Measurements from ENCODE around the gene MLLT10. TPM values are rescaled to one million over a fixed set of nuclear protein-coding genes. Genes with fewer than 3 reads are reported as not detected.

MLLT10 gene
- total and polyA plus RNA-seq, 4 donors, result 20.6 to 97.8 (median 35.7) TPM

GRCh38 chr10:21705142-21705827 lies 171.3 kb downstream of the MLLT10 start:
- Histone ChIP-seq H3K9me3 (ENCODE audit: control insufficient read depth in 4 of 4, insufficient read depth in 3 of 4, low read length in 3 of 4) (peaks cover 0 to 9% (median 3%) of the 10 kb centered on the region in 4 donors), H3K4me1 (ENCODE audit: control insufficient read depth in 5 of 5, insufficient read depth in 5 of 5, low read length in 5 of 5) (peaks cover 0 to 9% (median 0%) of the 10 kb centered on the region in 5 donors), H3K27me3 (ENCODE audit: control insufficient read depth in 3 of 3, insufficient read depth in 3 of 3, low read length in 2 of 3) (no peaks in the 10 kb centered on the region), H3K36me3 (ENCODE audit: control insufficient read depth in 4 of 4, insufficient read depth in 4 of 4, low read length in 4 of 4) (peaks cover 2 to 7% (median 4%) of the 10 kb centered on the region in 4 donors), H3K9ac (ENCODE audit: insufficient read depth in 1 of 2, low read length in 2 of 2) (no peak overlapping the region), H3K4me3 (no peak overlapping the region), H3K27ac (ENCODE audit: low read depth in 1 of 2, low read length in 1 of 2) (no peak overlapping the region)
- no peak for TF ChIP-seq CTCF (IDR thresholded peaks at IDR 0.05; ENCODE audit: control extremely low read depth, extremely low read depth)
- no peak for ATAC-seq (ENCODE audit: insufficient read depth, low FRiP score)
- 98 to 99% methylated on average over 5 of the region's 5 CpGs for WGBS, 2 donors
- no peak for DNase-seq

GRCh38 chr10:21705828-21706176 lies 171.8 kb downstream of the MLLT10 start:
- no peak overlapping the region for H3K9ac ChIP-seq (ENCODE audit: insufficient read depth in 1 of 2, low read length in 2 of 2)
- H3K9me3 ChIP-seq (ENCODE audit: control insufficient read depth in 4 of 4, insufficient read depth in 3 of 4, low read length in 3 of 4), result peaks cover 0 to 4% (median 1%) of the 10 kb centered on the region in 4 donors
- DNase-seq (no peak), ATAC-seq (ENCODE audit: insufficient read depth, low FRiP score) (no peak)
- H3K27me3 ChIP-seq (ENCODE audit: control insufficient read depth in 3 of 3, insufficient read depth in 3 of 3, low read length in 2 of 3), result no peaks in the 10 kb centered on the region
- H3K36me3 ChIP-seq (ENCODE audit: control insufficient read depth in 4 of 4, insufficient read depth in 4 of 4, low read length in 4 of 4), result peaks cover 0 to 7% (median 4%) of the 10 kb centered on the region in 4 donors
- H3K4me1 ChIP-seq (ENCODE audit: control insufficient read depth in 5 of 5, insufficient read depth in 5 of 5, low read length in 5 of 5), result peaks cover 0 to 9% (median 0%) of the 10 kb centered on the region in 5 donors
- 80 to 94% methylated on average over 2 of the region's 2 CpGs for WGBS, 2 donors
- H3K27ac ChIP-seq (ENCODE audit: low read depth in 1 of 2, low read length in 1 of 2), result no peak overlapping the region
- no peak for TF ChIP-seq CTCF (IDR thresholded peaks at IDR 0.05; ENCODE audit: control extremely low read depth, extremely low read depth)
- no peak overlapping the region for H3K4me3 ChIP-seq

GRCh38 chr10:21707498-21707897 lies 173.5 kb downstream of the MLLT10 start:
- Histone ChIP-seq H3K27me3 (ENCODE audit: control insufficient read depth in 3 of 3, insufficient read depth in 3 of 3, low read length in 2 of 3) (no peaks in the 10 kb centered on the region), H3K27ac (ENCODE audit: low read depth in 1 of 2, low read length in 1 of 2) (no peak overlapping the region), H3K36me3 (ENCODE audit: control insufficient read depth in 4 of 4, insufficient read depth in 4 of 4, low read length in 4 of 4) (peaks cover 0 to 7% (median 5%) of the 10 kb centered on the region in 4 donors), H3K4me1 (ENCODE audit: control insufficient read depth in 5 of 5, insufficient read depth in 5 of 5, low read length in 5 of 5) (peaks cover 0 to 9% (median 0%) of the 10 kb centered on the region in 5 donors), H3K9ac (ENCODE audit: insufficient read depth in 1 of 2, low read length in 2 of 2) (no peak overlapping the region), H3K4me3 (no peak overlapping the region), H3K9me3 (ENCODE audit: control insufficient read depth in 4 of 4, insufficient read depth in 3 of 4, low read length in 3 of 4) (no peaks in the 10 kb centered on the region)
- TF ChIP-seq CTCF (IDR thresholded peaks at IDR 0.05; ENCODE audit: control extremely low read depth, extremely low read depth), result no peak
- no peak for DNase-seq
- WGBS, 2 donors, result 90 to 92% methylated on average over 3 of the region's 3 CpGs
- no peak for ATAC-seq (ENCODE audit: insufficient read depth, low FRiP score)

Data from lung (tissue), 12 donors.